Hepatocyte (in vitro differentiated cells): ENCODE measurements around the gene FAM163A. TPM values are rescaled to one million over a fixed set of nuclear protein-coding genes. Genes with fewer than 3 reads are reported as not detected.

ENCODE experiments used
- DNase-seq: peaks from one replicate; pipeline ENCODE4 v3.0.0-alpha.2; 2016; ENCODE audit warnings: low spot score
- H2AFZ ChIP-seq: fragments of 200-600 bp; sonication (generic); 2 replicates; pipeline ENCODE4 v1.6.0; 2016; ENCODE audit warnings: antibody characterized with exemption, mild to moderate bottlenecking
- H3K27ac ChIP-seq: fragments of 200-600 bp; sonication (generic); 2 replicates; pipeline ENCODE4 v1.5.1; 2016; ENCODE audit warnings: mild to moderate bottlenecking
- H3K27me3 ChIP-seq: fragments of 200-600 bp; sonication (generic); 2 replicates; pipeline ENCODE4 v1.6.1; 2016
- H3K36me3 ChIP-seq: fragments of 200-600 bp; sonication (generic); replicated peaks from 2 replicates; pipeline ENCODE4 v1.5.1; 2016; ENCODE audit warnings: low read depth; ENCODE audit not compliant: insufficient read depth
- H3K4me1 ChIP-seq: fragments of 200-600 bp; sonication (generic); 2 replicates; pipeline ENCODE4 v1.5.1; 2016; ENCODE audit warnings: mild to moderate bottlenecking, moderate library complexity; ENCODE audit not compliant: insufficient read depth
- H3K4me2 ChIP-seq: fragments of 200-600 bp; sonication (generic); 2 replicates; pipeline ENCODE4 v1.6.0; 2016
- H3K4me3 ChIP-seq: fragments of 200-600 bp; sonication (generic); 2 replicates; pipeline ENCODE4 v1.5.1; 2016; ENCODE audit warnings: mild to moderate bottlenecking
- H3K79me2 ChIP-seq: fragments of 200-600 bp; sonication (generic); 2 replicates; pipeline ENCODE4 v1.6.0; 2017; ENCODE audit warnings: mild to moderate bottlenecking
- H3K9me2 ChIP-seq: fragments of 200-600 bp; sonication (generic); replicated peaks from 2 replicates; pipeline ENCODE4 v1.6.0; 2017; ENCODE audit warnings: mild to moderate bottlenecking; ENCODE audit not compliant: insufficient read depth
- H3K9me3 ChIP-seq: fragments of 200-600 bp; sonication (generic); 2 replicates; pipeline ENCODE4 v1.5.1; 2016; ENCODE audit warnings: low read depth, mild to moderate bottlenecking
- H4K20me1 ChIP-seq: fragments of 200-600 bp; sonication (generic); 2 replicates; pipeline ENCODE4 v1.6.0; 2016; ENCODE audit warnings: mild to moderate bottlenecking; ENCODE audit not compliant: insufficient read depth, poor library complexity, severe bottlenecking
- EZH2 ChIP-seq: fragments of 200-600 bp; sonication (generic); IDR thresholded peaks from 2 replicates; pipeline ENCODE4 v1.6.1; 2016; ENCODE audit warnings: antibody characterized with exemption, mild to moderate bottlenecking, borderline replicate concordance
- EZH2phosphoT487 ChIP-seq: fragments of 200-600 bp; sonication (generic); IDR thresholded peaks from one replicate; pipeline ENCODE4 v1.6.1; 2018; ENCODE audit warnings: antibody characterized with exemption, mild to moderate bottlenecking, low read depth, moderate library complexity; ENCODE audit not compliant: unreplicated experiment, severe bottlenecking
- WGBS: methylation state at CpG from one replicate; pipeline ENCODE4 v1.1.6; 2016; ENCODE audit warnings: low lambda C conversion rate; ENCODE audit errors: missing lambda C conversion rate; 5-methylcytosine and 5-hydroxymethylcytosine counted together
- polyA plus RNA-seq: library from polyadenylated mRNA; unstranded; fragments of >200 nt; fragmentation: Nextera tagmentation; extraction: Ambion mirVana; gene quantifications from 2 replicates; pipeline ENCODE4 v1.2.1, GENCODE V29; 2016
- total RNA-seq: library from RNA; depleted of rRNA; stranded (reverse); fragments of >200 nt; gene quantifications from 2 replicates; pipeline ENCODE4 v1.2.3, GENCODE V29; 2014
- TF ChIP-seq, protein P1 (sequence below): fragments of 200-600 bp; sonication (generic); IDR thresholded peaks from 2 replicates; pipeline ENCODE4 v1.5.1; 2016; ENCODE audit warnings: antibody characterized with exemption, mild to moderate bottlenecking; ENCODE audit not compliant: poor library complexity

Gene FAM163A
- total and polyA plus RNA-seq, 2 experiments from 2014 or later = 0.43 to 0.87 TPM

DNA sequence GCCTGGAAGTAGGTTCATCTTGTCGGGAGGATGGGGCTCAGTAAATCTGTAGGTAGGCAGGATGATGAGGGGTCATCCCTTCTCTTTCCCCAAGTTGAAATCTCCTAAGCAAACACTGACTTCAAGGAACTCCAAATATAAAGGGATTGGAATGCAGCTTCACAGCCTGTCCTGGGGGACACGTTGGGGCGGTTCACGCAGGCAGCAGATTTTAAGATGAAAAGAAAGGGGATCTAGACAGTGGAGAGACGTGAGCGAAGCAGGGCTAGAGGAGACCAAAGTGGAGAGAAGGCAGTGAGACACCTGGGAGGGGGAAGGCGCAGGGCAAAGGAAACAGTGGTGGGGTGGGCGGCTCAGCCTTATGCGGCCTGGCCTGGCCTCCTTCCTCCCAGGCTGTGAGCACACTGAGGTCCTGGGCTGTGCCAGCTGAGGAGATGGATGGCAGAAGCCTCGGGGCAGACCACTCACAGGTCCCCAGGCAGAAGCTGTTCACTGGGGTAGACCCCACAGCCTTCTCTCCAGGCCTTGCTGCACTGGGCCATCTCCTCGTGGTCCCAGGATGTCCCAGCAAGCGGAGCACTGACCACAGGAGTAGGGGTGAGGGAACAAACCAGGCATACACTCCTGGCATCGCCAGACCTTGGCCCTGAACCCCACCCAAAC lies 82.8 kb downstream of the FAM163A start:
- no peaks in the 10 kb centered on the region for H3K4me1 ChIP-seq
- H4K20me1 ChIP-seq = no peaks in the 10 kb centered on the region
- no peaks in the 10 kb centered on the region for H3K36me3 ChIP-seq
- H3K4me3 ChIP-seq = no peak overlapping the region
- TF ChIP-seq EZH2 = no peak
- TF ChIP-seq, protein P1, sequence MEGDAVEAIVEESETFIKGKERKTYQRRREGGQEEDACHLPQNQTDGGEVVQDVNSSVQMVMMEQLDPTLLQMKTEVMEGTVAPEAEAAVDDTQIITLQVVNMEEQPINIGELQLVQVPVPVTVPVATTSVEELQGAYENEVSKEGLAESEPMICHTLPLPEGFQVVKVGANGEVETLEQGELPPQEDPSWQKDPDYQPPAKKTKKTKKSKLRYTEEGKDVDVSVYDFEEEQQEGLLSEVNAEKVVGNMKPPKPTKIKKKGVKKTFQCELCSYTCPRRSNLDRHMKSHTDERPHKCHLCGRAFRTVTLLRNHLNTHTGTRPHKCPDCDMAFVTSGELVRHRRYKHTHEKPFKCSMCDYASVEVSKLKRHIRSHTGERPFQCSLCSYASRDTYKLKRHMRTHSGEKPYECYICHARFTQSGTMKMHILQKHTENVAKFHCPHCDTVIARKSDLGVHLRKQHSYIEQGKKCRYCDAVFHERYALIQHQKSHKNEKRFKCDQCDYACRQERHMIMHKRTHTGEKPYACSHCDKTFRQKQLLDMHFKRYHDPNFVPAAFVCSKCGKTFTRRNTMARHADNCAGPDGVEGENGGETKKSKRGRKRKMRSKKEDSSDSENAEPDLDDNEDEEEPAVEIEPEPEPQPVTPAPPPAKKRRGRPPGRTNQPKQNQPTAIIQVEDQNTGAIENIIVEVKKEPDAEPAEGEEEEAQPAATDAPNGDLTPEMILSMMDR = no peak
- no peak for TF ChIP-seq EZH2phosphoT487
- 86% methylated on average over 13 of the region's 13 CpGs for WGBS
- H3K79me2 ChIP-seq = no peaks in the 10 kb centered on the region
- DNase-seq = no peak
- no peak overlapping the region for H3K4me2 ChIP-seq
- H3K27ac ChIP-seq = no peak overlapping the region
- H3K9me3 ChIP-seq = no peaks in the 10 kb centered on the region
- H3K27me3 ChIP-seq = no peaks in the 10 kb centered on the region
- no peaks in the 10 kb centered on the region for H3K9me2 ChIP-seq
- no peak overlapping the region for H2AFZ ChIP-seq

DNA sequence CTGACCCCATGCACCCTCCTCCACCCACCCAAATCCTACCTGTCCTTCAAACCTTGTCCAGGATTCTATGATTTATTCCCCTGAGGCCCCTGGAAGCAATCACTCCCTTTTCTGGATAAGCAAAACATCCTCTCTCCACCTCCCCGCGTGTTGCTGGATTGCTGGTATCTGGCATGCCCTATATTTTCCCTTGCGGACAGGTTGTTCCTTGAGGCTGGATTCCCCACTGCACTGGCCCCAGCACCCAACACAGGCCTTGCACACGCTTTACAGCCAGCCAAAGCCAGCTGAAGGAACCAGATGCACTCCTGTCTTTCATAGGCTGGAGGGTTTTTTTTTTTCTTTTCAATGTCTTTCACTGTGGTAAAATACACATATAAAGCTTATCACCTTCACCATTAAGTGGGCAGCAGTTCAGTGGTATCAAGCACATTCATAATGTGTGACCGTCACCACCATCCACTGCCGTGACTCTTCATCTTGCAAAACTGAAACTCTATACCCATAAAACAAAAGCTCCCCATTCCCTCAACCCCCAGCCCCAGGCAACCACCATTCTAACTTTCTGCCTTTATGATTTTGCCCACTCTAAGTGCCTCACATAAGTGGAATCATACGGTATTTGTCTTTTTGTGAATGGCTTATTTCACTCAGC lies 83.7 kb downstream of the FAM163A start:
- no peaks in the 10 kb centered on the region for H4K20me1 ChIP-seq
- no peaks in the 10 kb centered on the region for H3K9me3 ChIP-seq
- TF ChIP-seq, protein P1 = no peak
- TF ChIP-seq EZH2phosphoT487 (no peak), EZH2 (no peak)
- H2AFZ ChIP-seq = no peak overlapping the region
- no peaks in the 10 kb centered on the region for H3K36me3 ChIP-seq
- no peaks in the 10 kb centered on the region for H3K9me2 ChIP-seq
- DNase-seq = no peak
- no peaks in the 10 kb centered on the region for H3K4me1 ChIP-seq
- 71% methylated on average over 7 of the region's 7 CpGs for WGBS
- no peak overlapping the region for H3K4me3 ChIP-seq
- H3K27me3 ChIP-seq = no peaks in the 10 kb centered on the region
- no peak overlapping the region for H3K4me2 ChIP-seq
- H3K79me2 ChIP-seq = no peaks in the 10 kb centered on the region
- no peak overlapping the region for H3K27ac ChIP-seq

DNA sequence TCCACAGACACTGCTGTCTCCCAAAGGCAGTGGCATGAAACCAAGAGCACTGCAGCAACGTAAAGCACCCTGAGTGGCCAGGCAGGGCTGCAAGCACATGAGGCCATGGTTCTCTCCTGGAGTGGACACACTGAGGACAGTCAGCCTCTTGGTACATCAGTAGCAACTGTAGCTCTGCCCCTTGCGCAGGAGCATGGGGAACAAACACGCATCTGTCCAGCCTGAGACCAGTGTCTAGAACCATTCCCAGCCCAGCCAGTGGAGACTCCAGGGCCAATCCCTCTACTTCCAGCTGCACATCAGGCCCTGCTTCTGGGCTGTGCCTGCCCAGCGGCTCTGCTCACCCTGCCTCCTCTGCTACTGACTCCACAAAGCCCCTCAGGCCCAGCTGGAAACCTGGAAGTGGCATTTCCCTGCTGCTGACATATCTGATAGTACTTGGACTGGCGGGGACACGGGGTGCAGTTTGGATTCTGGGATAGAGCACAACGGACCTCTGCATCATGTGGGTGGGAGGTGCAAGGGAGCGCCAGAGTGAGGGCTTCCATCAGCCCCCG lies 85.5 kb downstream of the FAM163A start:
- 89% methylated on average over 9 of the region's 9 CpGs for WGBS

More for the DNA sequence above, 85.5 kb downstream of the FAM163A start:
- H2AFZ ChIP-seq = no peak overlapping the region
- no peaks in the 10 kb centered on the region for H3K4me1 ChIP-seq
- H3K9me2 ChIP-seq = no peaks in the 10 kb centered on the region
- H3K9me3 ChIP-seq = no peaks in the 10 kb centered on the region
- H3K4me3 ChIP-seq = no peak overlapping the region
- H3K27ac ChIP-seq = no peak overlapping the region
- no peak overlapping the region for H3K4me2 ChIP-seq
- H3K36me3 ChIP-seq = no peaks in the 10 kb centered on the region
- no peak for TF ChIP-seq EZH2phosphoT487
- TF ChIP-seq EZH2 = no peak
- TF ChIP-seq, protein P1 = no peak
- no peaks in the 10 kb centered on the region for H3K27me3 ChIP-seq
- DNase-seq = no peak
- no peaks in the 10 kb centered on the region for H3K79me2 ChIP-seq
- H4K20me1 ChIP-seq = no peaks in the 10 kb centered on the region
